Peyer's patch (tissue), 4 donors: ENCODE measurements around the gene DOLPP1.

Source experiments
- POLR2A ChIP-seq, 2 donors: fragments of 450-650 bp; IDR thresholded peaks; one replicate each; pipeline ENCODE4 v1.5.1; 2017; ENCODE audit warnings: antibody characterized with exemption in 2 of 2, mild to moderate bottlenecking in 2 of 2, moderate library complexity in 2 of 2
- TF ChIP-seq, protein P1 (sequence below), 6 experiments: fragments of 450-650 bp in 4 of 6; fragments of 200-600 bp in 2 of 6; sonication (generic) in 1 of 6; IDR thresholded peaks; one replicate each; pipeline ENCODE4 v1.5.1; 2017 to 2019; ENCODE audit warnings: antibody characterized with exemption in 6 of 6, mild to moderate bottlenecking in 3 of 6, moderate library complexity in 1 of 6

DNA sequence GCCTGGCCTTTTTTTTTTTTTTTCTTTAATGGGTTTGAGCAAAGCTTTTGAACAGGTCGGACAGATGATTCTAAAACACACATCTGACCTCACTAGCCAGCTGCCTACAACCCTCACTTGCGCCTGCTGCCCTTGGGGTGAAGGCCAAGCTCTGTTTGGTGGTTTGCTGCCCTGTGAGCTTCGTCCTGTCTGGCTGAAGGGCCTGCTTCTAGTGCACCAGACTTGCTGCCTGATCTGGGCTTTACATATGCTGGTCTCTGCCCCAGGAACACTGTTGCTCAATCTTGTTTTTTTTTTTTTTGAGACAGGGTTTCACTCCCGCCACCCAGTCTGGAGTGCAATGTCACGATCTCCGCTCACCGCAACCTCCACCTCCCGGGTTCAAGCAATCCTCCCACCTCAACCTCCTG, 16.4 kb upstream of the DOLPP1 start:
- TF ChIP-seq, protein P1, sequence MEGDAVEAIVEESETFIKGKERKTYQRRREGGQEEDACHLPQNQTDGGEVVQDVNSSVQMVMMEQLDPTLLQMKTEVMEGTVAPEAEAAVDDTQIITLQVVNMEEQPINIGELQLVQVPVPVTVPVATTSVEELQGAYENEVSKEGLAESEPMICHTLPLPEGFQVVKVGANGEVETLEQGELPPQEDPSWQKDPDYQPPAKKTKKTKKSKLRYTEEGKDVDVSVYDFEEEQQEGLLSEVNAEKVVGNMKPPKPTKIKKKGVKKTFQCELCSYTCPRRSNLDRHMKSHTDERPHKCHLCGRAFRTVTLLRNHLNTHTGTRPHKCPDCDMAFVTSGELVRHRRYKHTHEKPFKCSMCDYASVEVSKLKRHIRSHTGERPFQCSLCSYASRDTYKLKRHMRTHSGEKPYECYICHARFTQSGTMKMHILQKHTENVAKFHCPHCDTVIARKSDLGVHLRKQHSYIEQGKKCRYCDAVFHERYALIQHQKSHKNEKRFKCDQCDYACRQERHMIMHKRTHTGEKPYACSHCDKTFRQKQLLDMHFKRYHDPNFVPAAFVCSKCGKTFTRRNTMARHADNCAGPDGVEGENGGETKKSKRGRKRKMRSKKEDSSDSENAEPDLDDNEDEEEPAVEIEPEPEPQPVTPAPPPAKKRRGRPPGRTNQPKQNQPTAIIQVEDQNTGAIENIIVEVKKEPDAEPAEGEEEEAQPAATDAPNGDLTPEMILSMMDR (IDR thresholded peaks at IDR 0.05), result no peak
- no peak for TF ChIP-seq POLR2A (IDR thresholded peaks at IDR 0.05)
